ENCODE data around the gene IFI16.
"Not testable (repeated sequence)": the region's sequence is repeated elsewhere in the genome, so short reads cannot be mapped to it uniquely, and the experiment has no call there.

GRCh38 chr1:159006210-159006807, 3.4 kb upstream of the IFI16 start:
- TF ChIP-seq CTCF (IDR thresholded peaks at IDR 0.05); POLR2AphosphoS5 (IDR thresholded peaks at IDR 0.05; ENCODE audit: insufficient read depth in 1 of 2, low read depth in 1 of 2): not testable (repeated sequence)

All from vagina (tissue), 2 donors.